NT2/D1 (cell line): ENCODE data around the gene ABCA1.

ENCODE experiments used
- DNase-seq: peaks from one replicate; pipeline ENCODE4 v3.0.0-alpha.2; 2011; ENCODE audit warnings: low read depth, low spot score
- H3K27me3 ChIP-seq: 2 replicates; pipeline ENCODE4 v1.6.0; 2011; ENCODE audit warnings: mild to moderate bottlenecking; ENCODE audit not compliant: insufficient read length, insufficient read depth
- H3K36me3 ChIP-seq: 2 replicates; pipeline ENCODE4 v1.6.1; 2011; ENCODE audit warnings: mild to moderate bottlenecking, low read length, mixed read lengths; ENCODE audit not compliant: insufficient read depth, insufficient read length
- H3K4me1 ChIP-seq: 2 replicates; pipeline ENCODE4 v1.5.1; 2011; ENCODE audit not compliant: insufficient read depth, insufficient read length
- H3K4me3 ChIP-seq: 2 replicates; pipeline ENCODE4 v1.5.1; 2011; ENCODE audit warnings: low read depth; ENCODE audit not compliant: insufficient read length
- H3K9ac ChIP-seq: 2 replicates; pipeline ENCODE4 v1.6.0; 2011; ENCODE audit warnings: low read depth; ENCODE audit not compliant: insufficient read length
- H3K9me3 ChIP-seq: 2 replicates; pipeline ENCODE4 v1.5.1; 2011; ENCODE audit warnings: mild to moderate bottlenecking, low read length; ENCODE audit not compliant: insufficient read depth
- SUZ12 ChIP-seq: IDR thresholded peaks from 2 replicates; pipeline ENCODE4 v1.6.1; 2011; ENCODE audit not compliant: insufficient read length, insufficient read depth; ENCODE audit errors: extremely low read depth
- YY1 ChIP-seq: IDR thresholded peaks from 2 replicates; pipeline ENCODE4 v1.6.1; 2011; ENCODE audit not compliant: insufficient read length, insufficient read depth
- ZNF274 ChIP-seq: IDR thresholded peaks from 2 replicates; pipeline ENCODE4 v1.6.1; 2011; ENCODE audit warnings: mild to moderate bottlenecking, low read depth, low read length

Gene ABCA1

GRCh38 chr9:104911032-104911607 is 16.8 kb downstream of the ABCA1 start:
- DNase-seq = no peak
- no peak overlapping the region for H3K4me3 ChIP-seq
- no peaks in the 10 kb centered on the region for H3K9me3 ChIP-seq
- no peaks in the 10 kb centered on the region for H3K4me1 ChIP-seq
- no peaks in the 10 kb centered on the region for H3K27me3 ChIP-seq
- no peak for TF ChIP-seq SUZ12
- TF ChIP-seq YY1 = no peak
- TF ChIP-seq ZNF274 = no peak
- H3K36me3 ChIP-seq = no peaks in the 10 kb centered on the region
- no peak overlapping the region for H3K9ac ChIP-seq

GRCh38 chr9:104907278-104907951 is 20.5 kb downstream of the ABCA1 start:
- DNase-seq = no peak
- Histone ChIP-seq H3K4me1 (peaks cover 3% of the 10 kb centered on the region), H3K27me3 (no peaks in the 10 kb centered on the region), H3K36me3 (no peaks in the 10 kb centered on the region), H3K9me3 (no peaks in the 10 kb centered on the region), H3K9ac (no peak overlapping the region), H3K4me3 (no peak overlapping the region)
- TF ChIP-seq YY1 (no peak), ZNF274 (no peak), SUZ12 (no peak)

- Histone ChIP-seq H3K9me3 (no peaks in the 10 kb centered on the region), H3K4me3 (no peak overlapping the region), H3K27me3 (no peaks in the 10 kb centered on the region), H3K9ac (no peak overlapping the region), H3K4me1 (peaks cover 3% of the 10 kb centered on the region), H3K36me3 (no peaks in the 10 kb centered on the region)
- DNase-seq = no peak
- TF ChIP-seq ZNF274 (no peak), SUZ12 (no peak), YY1 (no peak)
Measured at GRCh38 chr9:104906441-104907277, 21.3 kb downstream of the ABCA1 start.

GRCh38 chr9:104905931-104906330 is 22.0 kb downstream of the ABCA1 start:
- no peak overlapping the region for H3K4me3 ChIP-seq
- no peaks in the 10 kb centered on the region for H3K9me3 ChIP-seq
- no peaks in the 10 kb centered on the region for H3K36me3 ChIP-seq
- DNase-seq = no peak
- H3K4me1 ChIP-seq = peaks cover 7% of the 10 kb centered on the region
- H3K9ac ChIP-seq = no peak overlapping the region
- H3K27me3 ChIP-seq = no peaks in the 10 kb centered on the region
- TF ChIP-seq SUZ12 (no peak), YY1 (no peak), ZNF274 (no peak)

GRCh38 chr9:104905153-104905901 is 22.6 kb downstream of the ABCA1 start:
- Histone ChIP-seq H3K4me1 (peaks cover 7% of the 10 kb centered on the region), H3K27me3 (no peaks in the 10 kb centered on the region), H3K9ac (no peak overlapping the region), H3K9me3 (no peaks in the 10 kb centered on the region), H3K4me3 (no peak overlapping the region), H3K36me3 (no peaks in the 10 kb centered on the region)
- DNase-seq = no peak
- TF ChIP-seq YY1 = no peak
- TF ChIP-seq SUZ12 = no peak
- no peak for TF ChIP-seq ZNF274

- no peak overlapping the region for H3K4me3 ChIP-seq
- peaks cover 7% of the 10 kb centered on the region for H3K4me1 ChIP-seq
- no peak for DNase-seq
- TF ChIP-seq ZNF274 (no peak), SUZ12 (no peak)
- H3K9me3 ChIP-seq = no peaks in the 10 kb centered on the region
- no peak overlapping the region for H3K9ac ChIP-seq
- no peaks in the 10 kb centered on the region for H3K27me3 ChIP-seq
- no peaks in the 10 kb centered on the region for H3K36me3 ChIP-seq
Measured at GRCh38 chr9:104903609-104904008, 24.3 kb downstream of the ABCA1 start.

GRCh38 chr9:104900871-104901270 is 27.1 kb downstream of the ABCA1 start:
- H3K9ac ChIP-seq = no peak overlapping the region
- no peaks in the 10 kb centered on the region for H3K27me3 ChIP-seq
- H3K36me3 ChIP-seq = no peaks in the 10 kb centered on the region
- no peak for DNase-seq
- H3K9me3 ChIP-seq = no peaks in the 10 kb centered on the region
- TF ChIP-seq YY1 (no peak), SUZ12 (no peak)
- H3K4me3 ChIP-seq = no peak overlapping the region
- peaks cover 7% of the 10 kb centered on the region for H3K4me1 ChIP-seq
